PC-9 (cell line): Measurements from ENCODE around the gene IL11. TPM values are rescaled to one million over a fixed set of nuclear protein-coding genes. Genes with fewer than 3 reads are reported as not detected.

Experiments used
- BruUV-seq: library from RNA; stranded (reverse); fragments of 400-500 nt; replicated peaks from 2 replicates; lab custom pipeline; 2021; lab: Mats Ljungman, UMichigan
- CTCF ChIA-PET: fragments of 300-600 bp; sonication (Branson Sonifier 250); formaldehyde crosslinking; loops from one replicate; lab custom pipeline; 2022; ENCODE audit warnings: antibody characterized with exemption; lab: Charles Lee
- POLR2A ChIA-PET: fragments of 300-600 bp; sonication (Branson Sonifier 250); formaldehyde crosslinking; loops from one replicate; lab custom pipeline; 2022; ENCODE audit warnings: antibody characterized with exemption; ENCODE audit not compliant: unreplicated experiment; lab: Charles Lee
- DNase-seq, 2 experiments: peaks; one replicate each; pipeline versions ENCODE4 v3.0.0 to v3.0.0-alpha.2; 2015 to 2022; ENCODE audit warnings: mixed read lengths in 1 of 2
- H2AFZ ChIP-seq: fragments of 200-600 bp; sonication (generic); 2 replicates; pipeline ENCODE4 v1.8.1; 2017; ENCODE audit warnings: antibody characterized with exemption
- H3F3A ChIP-seq: fragments of 200-600 bp; sonication (generic); 2 replicates; pipeline ENCODE4 v1.8.1; 2017; ENCODE audit warnings: antibody characterized with exemption, mild to moderate bottlenecking, low read depth; ENCODE audit not compliant: insufficient read depth
- H3K27ac ChIP-seq: fragments of 200-600 bp; sonication (generic); 2 replicates; pipeline ENCODE4 v1.6.1; 2016; ENCODE audit warnings: mixed run types
- H3K27me3 ChIP-seq: fragments of 200-600 bp; sonication (generic); 2 replicates; pipeline ENCODE4 v1.6.1; 2016; ENCODE audit warnings: low read depth, mixed run types; ENCODE audit not compliant: insufficient read depth
- H3K36me3 ChIP-seq: fragments of 200-600 bp; sonication (generic); 2 replicates; pipeline ENCODE4 v1.6.1; 2016; ENCODE audit warnings: low read depth, mixed run types
- H3K4me1 ChIP-seq: fragments of 200-600 bp; sonication (generic); replicated peaks from 2 replicates; pipeline ENCODE4 v1.6.1; 2016; ENCODE audit warnings: mixed run types; ENCODE audit not compliant: insufficient read depth
- H3K4me2 ChIP-seq: fragments of 200-600 bp; sonication (generic); 2 replicates; pipeline ENCODE4 v1.6.1; 2017; ENCODE audit warnings: mixed run types
- H3K4me3 ChIP-seq: fragments of 200-600 bp; sonication (generic); 2 replicates; pipeline ENCODE4 v1.6.1; 2016; ENCODE audit warnings: mixed run types
- H3K79me2 ChIP-seq: fragments of 200-600 bp; sonication (generic); 2 replicates; pipeline ENCODE4 v1.6.1; 2017; ENCODE audit warnings: low read depth, mixed run types
- H3K9me2 ChIP-seq: fragments of 200-600 bp; sonication (generic); 2 replicates; pipeline ENCODE4 v1.8.1; 2017; ENCODE audit warnings: mild to moderate bottlenecking; ENCODE audit not compliant: insufficient read depth
- H3K9me3 ChIP-seq: fragments of 200-600 bp; sonication (generic); 2 replicates; pipeline ENCODE4 v1.8.1; 2016; ENCODE audit warnings: low read depth; ENCODE audit not compliant: insufficient read depth
- H4K20me1 ChIP-seq: fragments of 200-600 bp; sonication (generic); 2 replicates; pipeline ENCODE4 v1.8.1; 2017; ENCODE audit not compliant: insufficient read depth
- EZH2 ChIP-seq: fragments of 200-600 bp; sonication (generic); IDR thresholded peaks from 2 replicates; pipeline ENCODE4 v1.8.0; 2017; ENCODE audit warnings: antibody characterized with exemption, low read depth
- intact Hi-C: fragments of 100-400 bp; cut with micrococcal nuclease; formaldehyde crosslinking; loops from one replicate; pipeline ENCODE4 v1.10.0; 2022; ENCODE audit not compliant: unreplicated experiment
- total RNA-seq: library from RNA; stranded (reverse); gene quantifications from 2 replicates; pipeline ENCODE4 v1.2.3, GENCODE V29; 2021
- TF ChIP-seq, protein P1 (sequence below): fragments of 200-600 bp; sonication (generic); conservative IDR thresholded peaks from 2 replicates; pipeline ENCODE4 v1.6.1; 2017; ENCODE audit warnings: mixed run types, antibody characterized with exemption, mild to moderate bottlenecking, moderate library complexity

The IL11 gene
- total RNA-seq, 1 experiment from 2014 or later: 4.1 TPM

DNA sequence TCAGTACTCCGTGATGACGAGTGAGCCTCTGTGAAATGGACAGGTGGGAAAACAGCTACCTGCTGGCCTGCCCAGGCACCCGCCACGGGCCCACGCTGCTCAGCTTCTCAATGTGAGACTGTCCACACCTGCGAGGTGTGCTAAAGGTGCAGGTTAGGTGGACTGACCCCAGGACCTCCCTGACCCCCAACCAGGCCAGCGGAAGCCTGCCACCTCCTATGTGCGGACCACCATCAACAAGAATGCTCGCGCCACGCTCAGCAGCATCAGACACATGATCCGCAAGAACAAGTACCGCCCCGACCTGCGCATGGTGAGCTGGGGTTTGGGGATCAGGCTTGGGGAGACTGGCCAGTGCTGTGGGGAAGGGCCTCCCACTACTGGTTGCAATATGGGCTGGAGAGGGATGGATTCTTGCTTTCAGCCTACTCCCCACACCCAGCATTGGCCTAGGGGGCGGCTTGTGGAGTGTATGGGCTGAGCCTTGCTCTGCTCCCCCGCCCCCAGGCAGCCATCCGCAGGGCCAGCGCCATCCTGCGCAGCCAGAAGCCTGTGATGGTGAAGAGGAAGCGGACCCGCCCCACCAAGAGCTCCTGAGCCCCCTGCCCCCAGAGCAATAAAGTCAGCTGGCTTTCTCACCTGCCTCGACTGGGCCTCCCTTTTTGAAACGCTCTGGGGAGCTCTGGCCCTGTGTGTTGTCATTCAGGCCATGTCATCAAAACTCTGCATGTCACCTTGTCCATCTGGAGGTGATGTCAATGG is 17.7 kb upstream of the IL11 start:
- CTCF ChIA-PET: no interaction called here
- no peaks in the 10 kb centered on the region for H3K9me2 ChIP-seq
- H3K4me2 ChIP-seq: peak overlapping the region; percentile 97
- H3K9me3 ChIP-seq: no peaks in the 10 kb centered on the region
- H3F3A ChIP-seq: peaks cover 70% of the 10 kb centered on the region
- BruUV-seq: no TSS peak
- H3K4me1 ChIP-seq: peaks cover 26% of the 10 kb centered on the region
- H4K20me1 ChIP-seq: peaks cover 64% of the 10 kb centered on the region
- POLR2A ChIA-PET: interaction anchor here (0.7 to 1.2 kb wide), 2 partner anchors 88 to 129 kb away, joined by 6 to 8 read pairs; partner anchors contain the start of genes PPP6R1 and ZNF628
- no peaks in the 10 kb centered on the region for H3K27me3 ChIP-seq
- no peak overlapping the region for H2AFZ ChIP-seq
- TF ChIP-seq, protein P1, sequence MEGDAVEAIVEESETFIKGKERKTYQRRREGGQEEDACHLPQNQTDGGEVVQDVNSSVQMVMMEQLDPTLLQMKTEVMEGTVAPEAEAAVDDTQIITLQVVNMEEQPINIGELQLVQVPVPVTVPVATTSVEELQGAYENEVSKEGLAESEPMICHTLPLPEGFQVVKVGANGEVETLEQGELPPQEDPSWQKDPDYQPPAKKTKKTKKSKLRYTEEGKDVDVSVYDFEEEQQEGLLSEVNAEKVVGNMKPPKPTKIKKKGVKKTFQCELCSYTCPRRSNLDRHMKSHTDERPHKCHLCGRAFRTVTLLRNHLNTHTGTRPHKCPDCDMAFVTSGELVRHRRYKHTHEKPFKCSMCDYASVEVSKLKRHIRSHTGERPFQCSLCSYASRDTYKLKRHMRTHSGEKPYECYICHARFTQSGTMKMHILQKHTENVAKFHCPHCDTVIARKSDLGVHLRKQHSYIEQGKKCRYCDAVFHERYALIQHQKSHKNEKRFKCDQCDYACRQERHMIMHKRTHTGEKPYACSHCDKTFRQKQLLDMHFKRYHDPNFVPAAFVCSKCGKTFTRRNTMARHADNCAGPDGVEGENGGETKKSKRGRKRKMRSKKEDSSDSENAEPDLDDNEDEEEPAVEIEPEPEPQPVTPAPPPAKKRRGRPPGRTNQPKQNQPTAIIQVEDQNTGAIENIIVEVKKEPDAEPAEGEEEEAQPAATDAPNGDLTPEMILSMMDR: no peak
- TF ChIP-seq EZH2: no peak
- H3K27ac ChIP-seq: no peak overlapping the region; the same call in 1 of the 2 replicates
- no peak for DNase-seq
- intact Hi-C loops: loop anchor here (10.0 kb wide), 1 partner anchor 223 kb away; the partner anchor contains the start of gene DNAAF3
- H3K4me3 ChIP-seq: peak overlapping the region; percentile 88
- H3K36me3 ChIP-seq: peaks cover 38% of the 10 kb centered on the region
- peaks cover 59% of the 10 kb centered on the region for H3K79me2 ChIP-seq

DNA sequence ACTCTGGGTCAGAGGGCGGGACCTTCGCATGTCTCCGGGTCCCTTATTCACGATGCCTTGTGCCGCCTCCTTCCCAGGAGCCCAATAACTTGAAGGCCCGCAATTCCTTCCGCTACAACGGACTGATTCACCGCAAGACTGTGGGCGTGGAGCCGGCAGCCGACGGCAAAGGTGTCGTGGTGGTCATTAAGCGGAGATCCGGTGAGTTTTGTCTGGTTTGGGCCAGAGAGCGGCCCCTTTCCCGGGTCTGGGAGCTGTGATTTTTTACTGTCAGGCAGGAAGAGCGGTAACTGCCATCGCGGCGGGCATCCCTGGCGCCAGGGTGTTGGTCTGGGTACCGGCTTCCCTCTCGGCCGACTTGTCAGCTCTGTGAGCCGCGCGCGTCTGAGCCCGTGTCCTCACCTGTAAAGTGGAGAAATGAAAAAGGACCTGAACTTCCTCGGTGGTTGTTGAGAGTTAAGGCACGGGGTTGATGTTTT is 16.3 kb upstream of the IL11 start:
- H3K4me2 ChIP-seq: peak overlapping the region; percentile 97
- H3F3A ChIP-seq: peaks cover 61% of the 10 kb centered on the region
- no peaks in the 10 kb centered on the region for H3K9me3 ChIP-seq
- H3K27me3 ChIP-seq: no peaks in the 10 kb centered on the region
- CTCF ChIA-PET: no interaction called here
- H2AFZ ChIP-seq: no peak overlapping the region
- BruUV-seq: TSS peak; percentile 53
- H3K4me1 ChIP-seq: peaks cover 39% of the 10 kb centered on the region
- peaks cover 55% of the 10 kb centered on the region for H4K20me1 ChIP-seq
- H3K36me3 ChIP-seq: peaks cover 38% of the 10 kb centered on the region
- peak overlapping the region; percentile 88 for H3K4me3 ChIP-seq
- POLR2A ChIA-PET: interaction anchor here (0.7 to 0.8 kb wide), 2 partner anchors 12 to 35 kb away, joined by 4 read pairs; no protein-coding TSS in a partner anchor
- no peak for TF ChIP-seq EZH2
- TF ChIP-seq, protein P1: no peak
- H3K9me2 ChIP-seq: no peaks in the 10 kb centered on the region
- intact Hi-C loops: loop anchor here (10.0 kb wide), 1 partner anchor 222 kb away; the partner anchor contains the start of gene DNAAF3
- peak overlapping the region; percentile 49 for H3K27ac ChIP-seq
- peaks cover 73% of the 10 kb centered on the region for H3K79me2 ChIP-seq
- DNase-seq: no peak

DNA sequence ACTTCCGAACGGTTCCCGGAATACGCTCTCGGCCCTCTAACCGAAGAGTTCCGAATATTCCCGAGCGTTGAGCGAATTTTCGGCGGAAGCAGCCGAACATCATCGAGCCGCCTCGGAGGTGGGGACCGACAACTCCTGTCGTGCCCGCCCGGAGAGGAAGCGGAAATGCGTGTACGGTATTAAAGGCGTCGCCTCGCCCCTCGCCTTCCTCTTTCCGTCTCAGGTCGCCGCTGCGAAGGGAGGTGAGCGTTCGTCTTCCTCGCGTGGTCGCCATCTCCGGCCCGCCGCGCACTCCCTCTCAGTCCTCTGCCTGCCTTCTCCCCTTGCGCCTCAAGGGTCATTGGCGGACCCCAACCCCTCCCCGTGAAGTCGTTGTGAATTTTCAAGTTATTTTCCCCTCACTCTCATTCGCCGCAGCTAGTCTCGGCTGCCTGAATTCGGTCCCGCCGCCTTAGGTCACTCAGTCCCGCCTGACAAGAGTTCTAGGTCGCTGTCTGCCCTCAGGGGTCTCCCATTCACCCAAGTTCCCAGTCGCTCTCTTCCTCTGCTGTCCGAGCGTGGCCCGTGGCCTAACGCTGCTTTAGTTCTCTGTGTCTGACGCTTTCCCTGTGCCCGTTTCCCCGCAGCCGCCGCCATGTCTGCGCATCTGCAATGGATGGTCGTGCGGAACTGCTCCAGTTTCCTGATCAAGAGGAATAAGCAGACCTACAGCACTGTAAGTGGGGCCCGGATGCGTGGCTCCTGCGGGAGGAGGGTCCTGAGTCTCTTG is 15.6 kb upstream of the IL11 start, which contains the start of gene RPL28:
Gene RPL28, plus strand, starts transcription at position 209 of the 769 bp plus-strand sequence. Its CDS starts 426 bp downstream, at position 635.
- BruUV-seq: no TSS peak
- H3K9me3 ChIP-seq: no peaks in the 10 kb centered on the region
- intact Hi-C loops: loop anchor here (1.0 to 10.0 kb wide), 6 partner anchors 21 to 221 kb away; partner anchors contain the start of genes DNAAF3, KMT5C, PPP6R1 and UBE2S
- H4K20me1 ChIP-seq: peaks cover 49% of the 10 kb centered on the region
- ChIA-PET CTCF (no interaction called here), POLR2A (interaction anchor here (0.8 kb wide), 1 partner anchor 12 kb away, joined by 4 read pairs; no protein-coding TSS in a partner anchor)
- H3K27me3 ChIP-seq: no peaks in the 10 kb centered on the region
- peaks cover 39% of the 10 kb centered on the region for H3K36me3 ChIP-seq
- peak within 1 kb of the TSS; percentile 88 for H3K4me3 ChIP-seq
- H3K4me2 ChIP-seq: peak within 1 kb of the TSS; percentile 97
- peak; percentile 98 to 100 for DNase-seq
- TF ChIP-seq EZH2: no peak
- TF ChIP-seq, protein P1: no peak
- H3K4me1 ChIP-seq: peaks cover 39% of the 10 kb centered on the region
- H3K9me2 ChIP-seq: no peaks in the 10 kb centered on the region
- H3K79me2 ChIP-seq: peaks cover 75% of the 10 kb centered on the region
- peaks cover 57% of the 10 kb centered on the region for H3F3A ChIP-seq
- H3K27ac ChIP-seq: peak within 1 kb of the TSS; percentile 83
- peak within 1 kb of the TSS; percentile 72 for H2AFZ ChIP-seq
